ENCODE measurements around the gene MOB3C.
"Not testable (repeated sequence)": the region's sequence is repeated elsewhere in the genome, so short reads cannot be mapped to it uniquely, and the experiment has no call there.

Gene MOB3C

DNA sequence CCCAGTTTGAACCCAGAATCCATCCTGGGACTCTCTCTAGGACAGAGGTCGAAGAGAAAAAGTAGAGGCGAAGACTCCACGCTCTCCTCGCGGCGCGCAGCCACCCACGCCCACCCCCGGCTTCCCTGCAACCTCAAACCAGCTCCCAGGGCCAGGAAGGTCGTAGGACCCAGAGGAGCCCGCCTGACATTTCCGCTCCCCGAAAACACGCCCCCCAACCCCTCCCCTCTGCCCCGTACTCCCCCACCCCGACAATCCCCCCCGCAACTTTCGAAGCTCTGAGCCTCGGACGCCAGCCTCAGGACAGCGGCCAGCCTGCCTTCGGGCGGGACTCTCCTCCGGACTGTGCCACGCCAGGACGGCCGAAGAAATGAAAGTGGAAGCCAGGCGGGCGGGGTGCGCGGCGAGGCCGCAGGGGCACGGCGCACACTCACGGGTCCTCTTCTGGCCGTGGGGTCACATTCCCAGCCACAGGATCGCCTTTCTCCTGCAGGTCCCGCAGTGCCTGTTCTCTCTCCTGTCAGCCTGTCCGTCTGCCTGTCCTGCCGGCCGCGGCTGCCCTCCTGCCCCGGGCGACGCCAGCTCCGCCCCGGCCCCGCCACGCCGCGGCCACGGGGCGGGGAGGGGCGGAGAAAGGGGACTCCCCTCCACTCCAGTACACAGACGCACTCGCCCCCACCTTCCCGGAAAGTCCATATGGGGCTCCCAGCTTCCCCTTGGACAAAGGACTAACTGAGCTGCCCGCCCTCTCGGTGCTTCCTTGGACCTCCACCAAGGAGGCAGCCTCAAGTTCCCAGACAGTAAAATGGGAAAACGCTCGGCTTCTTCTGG lies at the start of gene MOB3C:
Gene MOB3C (minus strand): TSS at position 535 of the 831 bp plus-strand sequence. CDS start 3,490 bp downstream, outside the sequence.
- no peak for DNase-seq (ENCODE audit: low read depth)

DNA sequence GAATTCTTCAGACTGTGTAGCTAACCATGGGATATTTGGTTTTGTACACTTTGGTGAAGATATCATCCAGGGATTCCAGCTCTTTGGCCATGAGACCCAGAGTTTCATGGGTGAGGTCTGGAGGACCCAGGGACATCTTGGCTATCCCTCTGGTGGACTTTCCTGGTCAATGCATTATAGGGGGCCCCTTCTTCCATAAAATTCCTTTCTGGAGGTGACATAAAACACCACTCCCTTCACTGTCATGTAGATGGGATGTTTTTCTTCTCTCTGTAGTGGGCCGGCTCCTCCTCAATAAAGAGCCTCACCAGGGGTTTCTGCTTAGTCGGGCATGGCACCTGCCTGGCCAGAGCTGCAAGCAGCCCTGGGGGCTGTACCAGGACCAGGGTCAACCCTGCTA lies 49.4 kb upstream of the MOB3C start:
- no peak for DNase-seq (ENCODE audit: low read depth)

DNA sequence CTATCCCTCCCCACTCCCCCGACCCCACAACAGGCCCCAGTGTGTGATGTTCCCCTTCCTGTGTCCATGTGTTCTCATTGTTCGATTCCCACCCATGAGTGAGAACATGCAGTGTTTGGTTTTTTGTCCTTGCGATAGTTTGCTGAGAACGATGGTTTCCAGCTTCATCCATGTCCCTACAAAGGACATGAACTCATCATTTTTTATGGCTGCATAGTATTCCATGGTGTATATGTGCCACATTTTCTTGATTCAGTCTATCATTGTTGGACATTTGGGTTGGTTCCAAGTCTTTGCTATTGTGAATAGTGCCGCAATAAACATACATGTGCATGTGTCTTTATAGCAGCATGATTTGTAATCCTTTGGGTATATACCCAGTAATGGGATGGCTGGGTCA lies 46.3 kb upstream of the MOB3C start:
- DNase-seq (ENCODE audit: low read depth): not testable (repeated sequence)

DNA sequence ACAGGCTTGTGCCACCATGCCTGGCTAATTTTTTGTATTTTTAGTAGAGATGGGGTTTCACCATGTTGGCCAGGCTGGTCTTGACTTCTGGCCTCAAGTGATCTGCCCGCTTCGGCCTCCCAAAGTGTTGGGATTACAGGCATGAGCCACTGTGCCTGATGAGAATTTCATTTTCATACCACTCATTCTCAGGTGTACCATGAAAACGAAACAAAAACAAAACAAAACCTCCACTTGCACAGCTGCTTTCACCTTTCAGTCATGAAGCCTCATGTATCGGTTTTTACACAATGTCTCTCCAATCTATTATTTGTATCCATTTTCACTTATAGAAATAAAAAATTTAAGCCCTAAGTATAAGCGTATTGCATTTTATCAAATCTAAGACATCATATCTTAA lies 43.5 kb upstream of the MOB3C start:
- DNase-seq (ENCODE audit: low read depth): not testable (repeated sequence)

DNA sequence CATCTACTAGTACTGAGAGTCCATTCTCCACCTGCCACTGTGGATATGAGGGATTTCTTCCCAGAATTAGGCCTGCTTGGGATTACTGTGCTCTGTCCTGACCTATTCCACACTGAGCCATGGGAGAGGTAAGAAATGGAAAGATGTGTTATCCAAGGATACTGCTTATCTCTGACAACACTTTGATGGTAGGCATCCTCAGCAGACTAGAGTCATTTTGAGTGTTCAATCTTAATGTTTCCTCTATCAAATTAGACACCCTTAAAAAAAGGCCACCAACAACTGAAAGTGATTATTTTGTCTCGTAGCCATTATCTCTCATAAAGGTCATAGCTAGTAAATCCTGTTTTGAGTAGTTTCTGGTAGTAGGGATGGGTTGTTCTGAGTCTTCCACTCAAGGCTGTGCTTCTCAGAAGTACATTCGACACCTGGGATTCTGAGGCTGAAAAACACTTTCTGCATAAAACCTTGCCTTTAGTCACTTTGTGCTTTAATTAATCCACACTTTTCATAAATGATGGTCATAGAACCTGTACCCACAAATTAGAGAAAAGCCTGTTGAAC lies 42.8 kb upstream of the MOB3C start:
- no peak for DNase-seq (ENCODE audit: low read depth)

DNA sequence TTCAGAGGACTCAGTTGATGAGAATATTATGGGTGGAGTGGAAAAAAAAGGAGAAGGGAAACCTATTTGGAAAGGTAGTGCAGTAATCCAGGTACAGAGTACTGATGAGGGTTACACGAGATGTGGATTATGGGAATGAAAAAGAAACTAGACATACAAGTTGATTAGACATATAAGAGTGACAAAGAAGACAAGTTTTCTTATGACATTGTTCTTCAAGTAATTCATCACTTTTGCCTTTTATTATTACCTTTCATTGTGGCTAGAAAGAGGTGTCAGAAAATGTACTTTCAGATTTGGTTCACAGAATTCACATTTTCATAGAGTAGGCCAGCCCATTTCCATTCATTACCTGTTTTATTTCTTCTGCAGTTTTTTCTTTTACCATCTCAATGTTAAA lies 41.2 kb upstream of the MOB3C start:
- no peak for DNase-seq (ENCODE audit: low read depth)

DNA sequence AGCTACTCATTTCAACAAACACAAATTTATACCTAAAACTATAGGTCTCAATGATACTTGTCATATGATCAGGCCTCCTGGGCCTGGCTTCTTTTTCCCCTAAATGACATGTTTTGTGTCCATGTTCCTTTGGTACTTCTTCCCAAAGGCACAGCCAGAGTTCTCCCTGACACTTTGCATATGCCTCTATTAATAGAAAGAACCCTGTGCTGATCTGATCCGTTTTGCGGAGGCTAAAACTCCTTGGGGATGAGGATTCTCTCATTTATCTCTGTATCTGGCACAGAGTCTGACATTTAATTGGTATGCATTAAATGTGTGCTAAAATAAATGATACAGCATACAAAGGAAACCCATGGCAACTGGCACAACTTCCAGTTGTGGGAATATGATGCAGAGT lies 40.0 kb upstream of the MOB3C start:
- no peak for DNase-seq (ENCODE audit: low read depth)

DNA sequence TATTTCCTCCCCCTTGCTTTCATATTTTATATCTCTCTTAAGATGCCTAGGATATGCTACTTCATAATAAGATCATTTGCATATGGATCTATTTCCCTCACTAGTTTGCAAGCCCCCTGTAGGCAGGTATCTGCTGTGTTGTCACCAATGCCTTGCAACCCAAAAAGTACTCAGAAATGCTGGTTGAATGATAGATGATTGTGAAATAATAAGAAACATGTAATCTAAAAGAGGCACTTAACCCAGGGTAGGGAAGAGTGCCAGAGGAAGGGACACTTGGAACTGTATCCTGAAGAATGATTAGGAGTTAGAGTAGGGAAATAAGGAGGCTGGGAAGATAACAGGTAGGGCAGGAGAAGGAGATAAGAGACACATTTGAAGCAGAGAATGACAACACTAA lies 39.2 kb upstream of the MOB3C start:
- no peak for DNase-seq (ENCODE audit: low read depth)

DNA sequence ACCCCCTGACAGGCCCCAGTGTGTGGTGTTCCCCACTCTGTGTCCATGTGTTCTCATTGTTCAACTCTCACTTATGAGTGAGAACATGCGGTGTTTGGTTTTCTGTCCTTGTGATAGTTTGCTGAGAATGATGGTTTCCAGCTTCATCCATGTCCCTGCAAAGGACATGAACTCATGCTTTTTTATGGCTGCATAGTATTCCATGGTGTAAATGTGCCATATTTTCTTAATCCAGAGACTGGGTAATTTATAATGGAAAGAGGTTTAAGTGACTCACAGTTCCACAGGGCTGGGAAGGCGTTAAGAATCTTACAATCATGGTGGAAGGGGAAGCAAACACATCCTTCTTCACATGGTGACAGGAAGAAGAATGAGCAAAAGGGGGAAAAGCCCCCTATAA lies 38.1 kb upstream of the MOB3C start:
- DNase-seq (ENCODE audit: low read depth): not testable (repeated sequence)

DNA sequence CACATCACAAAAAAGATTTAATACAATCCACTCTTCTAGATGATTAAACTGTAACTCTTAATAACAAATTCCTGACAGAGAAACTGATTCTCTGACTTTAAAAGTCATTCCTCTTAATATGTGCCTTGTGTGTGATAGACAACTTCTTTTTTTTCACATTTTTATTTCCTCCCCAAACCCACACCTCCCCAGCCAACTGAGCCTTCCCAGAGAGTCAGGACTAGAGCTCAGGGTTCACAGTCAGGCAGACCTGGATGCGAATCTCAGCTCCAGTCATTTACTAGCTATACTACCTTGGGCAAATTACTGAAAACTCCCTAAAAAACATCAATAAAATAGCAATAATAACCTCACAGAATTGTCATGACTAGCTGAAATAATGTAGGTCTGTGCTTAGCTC lies 37.4 kb upstream of the MOB3C start:
- no peak for DNase-seq (ENCODE audit: low read depth)

DNA sequence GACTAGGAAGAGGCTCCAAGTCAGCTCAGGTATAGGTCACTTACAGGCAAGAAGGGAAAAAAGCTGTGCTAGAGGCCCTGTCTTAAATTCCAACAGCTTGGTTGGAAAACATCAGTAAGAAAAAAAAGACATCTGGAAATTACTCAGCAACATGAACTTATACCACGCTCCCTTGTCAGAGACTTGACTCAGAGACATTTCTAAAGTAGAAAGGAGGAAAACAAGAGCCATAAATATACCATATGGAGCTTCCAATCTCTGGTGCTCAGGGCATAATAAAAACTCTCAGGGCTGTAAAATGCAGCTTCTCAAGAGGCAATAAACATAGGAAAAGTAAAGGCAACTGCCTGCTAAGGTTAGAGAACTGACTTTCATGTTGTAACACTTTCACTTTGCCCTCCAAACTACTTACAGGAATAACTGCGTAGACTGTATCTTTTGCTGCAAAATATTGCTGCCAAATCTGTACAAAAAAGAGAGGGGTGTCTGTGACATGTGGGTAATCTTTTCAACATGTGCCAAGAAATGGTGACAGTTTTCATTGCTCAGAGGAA lies 36.9 kb upstream of the MOB3C start:
- DNase-seq (ENCODE audit: low read depth): no peak

DNA sequence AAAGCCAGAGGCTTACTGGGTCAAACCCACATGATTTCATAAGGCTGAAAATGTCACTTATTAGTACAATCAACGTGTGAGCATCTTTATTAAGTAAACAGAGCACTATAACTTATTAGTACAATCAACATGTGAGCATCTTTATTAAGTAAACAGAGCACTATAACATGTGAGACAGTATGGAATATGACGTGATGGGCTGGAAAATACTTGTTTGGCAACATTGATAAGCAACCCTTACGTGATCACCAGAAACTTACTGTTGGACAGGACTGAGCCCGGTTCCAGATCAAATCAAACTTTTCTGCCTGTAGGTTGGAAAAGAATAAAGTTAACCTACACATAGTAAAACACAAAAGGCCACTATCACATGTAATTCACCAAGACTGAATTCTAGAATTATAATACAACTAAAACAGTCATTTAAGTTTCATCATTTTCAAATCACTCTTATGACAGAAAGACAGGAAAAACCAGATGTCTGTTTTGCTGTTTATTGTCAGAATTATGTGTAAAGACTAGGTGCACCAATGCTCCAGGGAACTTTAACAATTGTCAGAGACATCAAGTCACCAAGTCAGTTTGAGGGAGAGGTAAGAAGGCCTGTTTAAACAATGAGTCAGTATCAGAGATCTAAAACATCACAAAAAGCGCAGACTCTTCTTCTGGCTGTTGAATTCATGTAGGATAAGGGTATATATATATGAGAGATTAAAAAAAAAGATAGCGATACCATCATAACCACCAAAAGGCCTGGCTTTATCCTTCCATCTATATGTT lies 35.9 kb upstream of the MOB3C start:
- DNase-seq (ENCODE audit: low read depth): no peak

DNA sequence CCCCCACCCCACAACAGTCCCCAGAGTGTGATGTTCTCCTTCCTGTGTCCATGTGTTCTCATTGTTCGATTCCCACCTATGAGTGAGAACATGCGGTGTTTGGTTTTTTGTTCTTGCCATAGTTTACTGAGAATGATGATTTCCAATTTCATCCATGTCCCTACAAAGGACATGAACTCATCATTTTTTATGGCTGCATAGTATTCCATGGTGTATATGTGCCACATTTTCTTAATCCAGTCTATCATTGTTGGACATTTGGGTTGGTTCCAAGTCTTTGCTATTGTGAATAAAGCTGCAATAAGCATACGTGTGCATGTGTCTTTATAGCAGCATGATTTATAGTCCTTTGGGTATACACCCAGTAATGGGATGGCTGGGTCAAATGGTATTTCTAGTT lies 34.5 kb upstream of the MOB3C start:
- not testable (repeated sequence) for DNase-seq (ENCODE audit: low read depth)

DNA sequence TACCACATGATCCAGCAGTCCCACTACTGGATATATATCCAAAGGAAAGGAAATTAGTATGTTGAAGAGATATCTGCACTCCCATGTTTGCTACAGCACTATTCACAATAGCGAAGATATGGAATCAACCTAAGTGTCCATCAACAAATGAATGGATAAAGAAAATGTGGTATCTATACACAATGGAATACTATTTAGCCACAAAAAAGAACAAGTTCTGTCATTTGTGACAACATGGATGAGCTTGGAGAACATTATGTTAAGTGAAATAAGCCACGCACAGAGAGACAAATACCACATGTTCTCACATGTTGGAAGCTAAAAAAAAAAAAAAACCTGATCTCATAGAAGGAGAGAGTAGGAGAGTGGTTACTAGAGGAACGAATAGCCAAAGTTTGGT lies 33.9 kb upstream of the MOB3C start:
- no peak for DNase-seq (ENCODE audit: low read depth)

DNA sequence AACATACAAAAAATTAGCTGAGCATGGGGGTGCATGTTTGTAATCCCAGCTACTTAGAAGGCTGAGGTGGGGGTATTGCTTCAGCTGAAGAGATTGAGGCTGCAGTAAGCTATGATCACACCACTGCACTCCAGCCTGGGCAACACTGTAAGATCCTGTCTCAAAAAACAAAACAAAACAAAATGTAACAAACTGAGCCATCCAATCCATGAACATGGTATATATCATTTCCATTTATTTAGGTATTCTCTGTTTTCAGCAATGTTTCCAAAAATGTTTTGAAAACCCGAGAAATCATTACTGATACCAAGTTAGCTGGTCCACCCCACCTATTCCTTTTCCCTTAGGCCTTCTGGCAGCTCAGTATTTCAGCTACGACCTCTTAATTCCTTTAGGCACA lies 33.2 kb upstream of the MOB3C start:
- no peak for DNase-seq (ENCODE audit: low read depth)

DNA sequence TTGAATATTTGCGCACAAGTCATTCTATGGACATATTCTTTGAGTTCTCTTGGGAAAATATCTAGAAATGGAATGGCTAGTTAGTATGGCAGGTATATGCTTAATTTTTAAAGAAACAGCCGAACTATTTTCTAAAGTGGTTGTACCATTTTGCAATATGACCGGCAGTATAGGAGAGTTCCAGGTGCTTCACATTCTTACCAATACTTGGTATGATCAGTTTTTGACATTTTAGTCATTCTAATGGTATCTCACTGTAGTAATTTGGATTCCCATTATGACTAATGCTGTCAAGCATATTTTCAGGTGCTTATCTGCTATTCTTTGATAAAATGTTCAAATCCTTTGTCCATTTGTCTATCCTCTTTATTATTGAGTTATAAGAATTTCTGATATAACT lies 31.0 kb upstream of the MOB3C start:
- DNase-seq (ENCODE audit: low read depth): no peak

DNA sequence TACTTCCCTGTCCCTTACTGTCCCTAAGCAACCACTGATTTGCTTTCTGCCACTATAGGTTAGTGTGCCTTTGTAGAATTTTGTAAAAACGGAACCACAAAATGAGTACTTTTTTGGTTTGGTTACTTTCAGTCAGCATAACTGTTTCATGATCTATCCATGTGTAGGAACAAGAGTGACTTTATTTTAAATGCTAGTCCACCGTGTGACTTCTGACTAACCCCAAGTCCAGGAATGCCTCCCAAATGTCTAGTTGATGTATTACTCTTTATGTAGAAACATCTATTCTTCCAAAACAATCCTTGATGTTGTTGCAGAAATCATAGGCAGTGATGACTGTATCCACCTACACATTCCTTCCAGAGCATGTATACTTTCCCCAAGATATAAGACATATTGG lies 30.2 kb upstream of the MOB3C start:
- no peak for DNase-seq (ENCODE audit: low read depth)

DNA sequence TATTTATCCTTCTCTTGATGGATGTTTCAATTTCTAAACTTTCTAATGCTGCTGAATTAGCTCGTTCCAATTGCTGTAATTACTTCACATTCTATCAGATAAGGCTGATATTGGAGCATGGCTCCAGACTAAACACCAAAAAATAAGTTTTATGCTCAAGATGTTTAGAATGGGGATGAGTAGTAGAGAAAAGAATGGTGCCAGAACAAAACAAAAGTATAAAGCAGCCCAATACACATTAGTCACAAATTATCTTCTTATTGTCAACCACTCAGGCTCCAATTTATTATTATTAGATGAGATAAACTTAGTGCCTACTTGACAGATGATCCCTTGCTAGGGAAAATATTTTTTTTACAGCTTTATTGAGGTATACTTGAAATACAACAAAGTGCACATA lies 29.7 kb upstream of the MOB3C start:
- no peak for DNase-seq (ENCODE audit: low read depth)

DNA sequence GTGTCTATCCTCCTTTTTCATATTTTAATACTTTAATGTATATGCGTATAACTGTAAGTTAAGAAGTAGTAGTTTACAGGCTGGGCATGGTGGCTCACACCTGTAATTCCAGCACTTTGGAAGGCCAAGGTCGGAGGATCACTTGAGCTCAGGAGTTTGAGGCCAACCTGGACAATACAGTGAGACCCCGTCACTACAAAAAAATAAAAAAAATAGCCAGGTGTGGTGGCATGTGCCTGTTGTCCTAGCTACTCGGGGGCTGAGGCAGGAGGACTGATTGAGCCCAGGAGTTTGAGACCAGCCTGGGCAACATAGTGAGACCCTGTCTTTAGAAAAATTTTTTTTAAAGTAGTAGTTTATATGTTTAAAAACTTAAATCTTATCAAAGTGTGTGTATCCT lies 29.2 kb upstream of the MOB3C start:
- DNase-seq (ENCODE audit: low read depth): no peak

DNA sequence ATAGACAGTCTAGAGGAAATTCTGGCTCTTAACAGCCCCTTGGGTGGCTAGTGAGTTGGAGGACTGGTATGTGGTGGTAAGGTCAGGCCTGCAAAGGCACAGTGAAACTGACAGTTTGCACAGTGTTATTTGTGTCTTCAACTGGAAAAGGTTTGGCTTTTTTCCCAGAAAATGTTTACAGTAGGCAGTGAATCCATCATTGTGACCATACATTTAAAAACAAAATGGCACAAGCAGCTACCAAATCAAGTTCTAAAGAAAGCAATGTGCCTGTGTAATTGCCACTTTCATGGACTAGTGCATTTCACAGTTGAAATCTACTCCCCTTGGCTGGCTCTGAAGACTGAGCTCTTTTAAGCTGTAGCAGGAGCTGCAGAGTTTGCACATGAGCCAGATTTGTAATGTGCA lies 26.8 kb upstream of the MOB3C start:
- no peak for DNase-seq (ENCODE audit: low read depth)

DNA sequence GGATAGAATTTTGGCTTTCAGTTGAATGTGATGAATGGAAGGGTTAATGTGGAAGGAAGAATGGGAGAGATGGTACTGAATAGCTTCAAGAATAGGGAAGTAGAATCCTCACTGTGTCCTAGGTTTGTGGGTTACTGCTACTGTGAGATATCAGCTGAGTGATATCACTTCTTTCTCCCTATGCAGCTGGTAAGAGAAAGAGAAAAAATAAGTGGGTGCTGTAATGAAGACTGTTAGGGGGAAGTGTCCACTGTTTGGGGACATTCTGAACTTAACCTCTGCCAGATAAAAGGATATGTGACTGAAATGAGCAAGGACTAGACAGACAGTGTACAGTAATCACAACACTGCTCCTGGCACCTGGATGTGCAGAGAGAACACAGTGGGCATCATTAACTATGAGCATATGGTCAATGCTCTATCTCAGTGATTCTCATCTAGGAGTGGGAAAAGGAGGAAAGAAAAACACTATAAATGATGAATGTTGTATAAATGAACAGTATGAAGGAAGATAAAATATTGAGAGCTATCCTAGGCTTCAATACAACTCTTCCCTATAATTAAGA lies 25.6 kb upstream of the MOB3C start:
- DNase-seq (ENCODE audit: low read depth): no peak

DNA sequence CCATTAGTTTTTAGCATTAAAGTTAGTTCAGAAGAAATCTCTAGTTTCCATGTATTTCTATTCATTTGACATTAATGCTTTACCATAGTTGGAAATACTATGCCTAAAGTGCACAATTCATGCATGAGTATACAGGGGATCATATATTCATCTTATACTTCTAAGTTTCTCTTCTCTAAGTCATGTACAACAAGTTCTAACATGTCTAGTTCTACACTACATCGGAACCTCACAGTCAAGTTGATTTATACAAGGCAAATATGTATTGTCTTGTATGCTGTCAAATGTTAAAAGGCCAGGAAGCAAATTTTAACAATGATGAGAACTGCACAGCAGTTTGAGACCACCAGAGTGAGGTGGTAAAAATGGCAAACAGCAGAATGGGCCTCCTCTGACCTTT lies 22.9 kb upstream of the MOB3C start:
- DNase-seq (ENCODE audit: low read depth): no peak

DNA sequence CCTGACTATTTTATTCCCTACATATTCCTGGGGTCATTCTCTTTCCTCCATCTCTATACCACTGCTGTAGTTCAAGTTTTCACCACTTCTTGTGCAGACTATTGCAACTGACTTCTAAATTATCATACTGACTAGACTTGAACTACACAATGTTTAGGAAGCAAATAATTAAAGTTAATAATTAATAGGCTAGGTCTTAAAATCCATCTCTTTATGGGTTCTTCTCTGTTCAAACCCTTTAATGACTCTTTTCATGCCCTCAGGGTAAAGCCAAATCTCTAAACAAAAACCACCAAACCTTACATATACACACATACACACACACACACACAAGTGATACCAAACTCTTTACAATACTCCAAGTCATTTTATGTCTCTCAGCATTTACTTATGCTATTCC lies 22.3 kb upstream of the MOB3C start:
- no peak for DNase-seq (ENCODE audit: low read depth)

Measured in CMK (cell line).